HG02970 (cell line): ENCODE results near the gene FEZ2.

Experiments used
- ATAC-seq: cut with Tn5 transposase; IDR thresholded peaks from one replicate; pipeline ENCODE4 v1.9.1; 2021; ENCODE audit warnings: mild to moderate bottlenecking, moderate library complexity, moderate number of reproducible peaks; ENCODE audit not compliant: unreplicated experiment, low FRiP score

The FEZ2 gene

GRCh38 chr2:36589230-36589630 is 8.7 kb downstream of the FEZ2 start:
- ATAC-seq, result no peak

- ATAC-seq, result no peak
Measured at GRCh38 chr2:36587556-36587955, 10.4 kb downstream of the FEZ2 start.

GRCh38 chr2:36587101-36587500 is 10.9 kb downstream of the FEZ2 start:
- ATAC-seq, result no peak

GRCh38 chr2:36586672-36587071 is 11.3 kb downstream of the FEZ2 start:
- no peak for ATAC-seq

GRCh38 chr2:36584148-36584794 is 13.7 kb downstream of the FEZ2 start:
- ATAC-seq, result no peak

GRCh38 chr2:36582951-36583350 is 15.0 kb downstream of the FEZ2 start:
- ATAC-seq, result no peak

- no peak for ATAC-seq
Measured at GRCh38 chr2:36582538-36582937, 15.4 kb downstream of the FEZ2 start.

GRCh38 chr2:36579297-36579664 is 18.7 kb downstream of the FEZ2 start:
- no peak for ATAC-seq

GRCh38 chr2:36578343-36579296 is 19.3 kb downstream of the FEZ2 start:
- ATAC-seq, result no peak

- no peak for ATAC-seq
Measured at GRCh38 chr2:36577884-36578283, 20.1 kb downstream of the FEZ2 start.

GRCh38 chr2:36574560-36574959 is 23.4 kb downstream of the FEZ2 start:
- ATAC-seq, result no peak

- ATAC-seq, result no peak
Measured at GRCh38 chr2:36573165-36573564, 24.8 kb downstream of the FEZ2 start.

- ATAC-seq, result no peak
Measured at GRCh38 chr2:36572719-36573059, 25.3 kb downstream of the FEZ2 start.

GRCh38 chr2:36572054-36572718 is 25.8 kb downstream of the FEZ2 start:
- ATAC-seq, result no peak

- ATAC-seq, result no peak
Measured at GRCh38 chr2:36570416-36570815, 27.6 kb downstream of the FEZ2 start.

- ATAC-seq, result no peak
Measured at GRCh38 chr2:36569267-36569856, 28.6 kb downstream of the FEZ2 start.

- no peak for ATAC-seq
Measured at GRCh38 chr2:36568516-36569246, 29.3 kb downstream of the FEZ2 start.

GRCh38 chr2:36567711-36568408 is 30.1 kb downstream of the FEZ2 start:
- no peak for ATAC-seq

GRCh38 chr2:36566887-36567286 is 31.1 kb downstream of the FEZ2 start:
- ATAC-seq, result no peak

- ATAC-seq, result no peak
Measured at GRCh38 chr2:36565712-36566111, 32.3 kb downstream of the FEZ2 start.
